ENCODE measurements around the gene EHD1.

Gene EHD1

GRCh38 chr11:64898541-64898940 is 20.1 kb upstream of the EHD1 start:
- no peak overlapping the region for H3K9ac ChIP-seq (ENCODE audit: low read depth, low read length, poor library complexity, severe bottlenecking)
- no peak overlapping the region for H3K4me2 ChIP-seq (ENCODE audit: low read depth, low read length, poor library complexity, severe bottlenecking)
- H3K9me2 ChIP-seq (replicated peaks; ENCODE audit: low read depth, low read length): no peaks in the 10 kb centered on the region
- H3F3A ChIP-seq (ENCODE audit: low read depth): no peaks in the 10 kb centered on the region
- no peaks in the 10 kb centered on the region for H3K79me2 ChIP-seq (ENCODE audit: insufficient read depth, low read length)
- H3K9me3 ChIP-seq (ENCODE audit: insufficient read depth, low read depth, low read length): no peaks in the 10 kb centered on the region
- TF ChIP-seq EZH2phosphoT487 (IDR thresholded peaks at IDR 0.05; ENCODE audit: borderline replicate concordance) (no peak), CTCF (conservative IDR thresholded peaks at IDR 0.05; ENCODE audit: low read length) (no peak)
- no peaks in the 10 kb centered on the region for H4K20me1 ChIP-seq (ENCODE audit: insufficient read depth, low read length, poor library complexity, severe bottlenecking)
- no peak overlapping the region for H3K4me3 ChIP-seq (ENCODE audit: low read length, poor library complexity, severe bottlenecking)
- H2AFZ ChIP-seq (ENCODE audit: low read length): no peak overlapping the region
- H3K27me3 ChIP-seq (ENCODE audit: insufficient read depth, low read length, poor library complexity, severe bottlenecking): no peaks in the 10 kb centered on the region
- H3K36me3 ChIP-seq (ENCODE audit: insufficient read depth, low read length): no peaks in the 10 kb centered on the region; the same call in 1 of the 2 replicates
- no peaks in the 10 kb centered on the region for H3K4me1 ChIP-seq (ENCODE audit: insufficient read depth, low read length, poor library complexity, severe bottlenecking)

GRCh38 chr11:64898076-64898445 is 19.6 kb upstream of the EHD1 start:
- no peak for TF ChIP-seq CTCF (conservative IDR thresholded peaks at IDR 0.05; ENCODE audit: low read length)
- no peak for TF ChIP-seq EZH2phosphoT487 (IDR thresholded peaks at IDR 0.05; ENCODE audit: borderline replicate concordance)
- Histone ChIP-seq H3K9me2 (replicated peaks; ENCODE audit: low read depth, low read length) (no peaks in the 10 kb centered on the region), H3F3A (ENCODE audit: low read depth) (no peaks in the 10 kb centered on the region), H3K27me3 (ENCODE audit: insufficient read depth, low read length, poor library complexity, severe bottlenecking) (no peaks in the 10 kb centered on the region), H3K79me2 (ENCODE audit: insufficient read depth, low read length) (no peaks in the 10 kb centered on the region), H3K4me2 (ENCODE audit: low read depth, low read length, poor library complexity, severe bottlenecking) (no peak overlapping the region), H3K4me1 (ENCODE audit: insufficient read depth, low read length, poor library complexity, severe bottlenecking) (no peaks in the 10 kb centered on the region), H3K36me3 (ENCODE audit: insufficient read depth, low read length) (no peaks in the 10 kb centered on the region; the same call in 1 of the 2 replicates), H2AFZ (ENCODE audit: low read length) (no peak overlapping the region), H3K4me3 (ENCODE audit: low read length, poor library complexity, severe bottlenecking) (no peak overlapping the region), H3K9me3 (ENCODE audit: insufficient read depth, low read depth, low read length) (no peaks in the 10 kb centered on the region), H3K9ac (ENCODE audit: low read depth, low read length, poor library complexity, severe bottlenecking) (no peak overlapping the region), H4K20me1 (ENCODE audit: insufficient read depth, low read length, poor library complexity, severe bottlenecking) (no peaks in the 10 kb centered on the region)

GRCh38 chr11:64897381-64898075 is 19.1 kb upstream of the EHD1 start:
- Histone ChIP-seq H3K4me1 (ENCODE audit: insufficient read depth, low read length, poor library complexity, severe bottlenecking) (no peaks in the 10 kb centered on the region), H3K79me2 (ENCODE audit: insufficient read depth, low read length) (no peaks in the 10 kb centered on the region), H3K36me3 (ENCODE audit: insufficient read depth, low read length) (no peaks in the 10 kb centered on the region; the same call in 1 of the 2 replicates), H3K4me2 (ENCODE audit: low read depth, low read length, poor library complexity, severe bottlenecking) (no peak overlapping the region), H4K20me1 (ENCODE audit: insufficient read depth, low read length, poor library complexity, severe bottlenecking) (no peaks in the 10 kb centered on the region), H3K9me3 (ENCODE audit: insufficient read depth, low read depth, low read length) (no peaks in the 10 kb centered on the region), H3K4me3 (ENCODE audit: low read length, poor library complexity, severe bottlenecking) (no peak overlapping the region), H3K27me3 (ENCODE audit: insufficient read depth, low read length, poor library complexity, severe bottlenecking) (no peaks in the 10 kb centered on the region), H3K9ac (ENCODE audit: low read depth, low read length, poor library complexity, severe bottlenecking) (no peak overlapping the region), H2AFZ (ENCODE audit: low read length) (no peak overlapping the region), H3F3A (ENCODE audit: low read depth) (no peaks in the 10 kb centered on the region), H3K9me2 (replicated peaks; ENCODE audit: low read depth, low read length) (no peaks in the 10 kb centered on the region)
- TF ChIP-seq EZH2phosphoT487 (IDR thresholded peaks at IDR 0.05; ENCODE audit: borderline replicate concordance) (no peak), CTCF (conservative IDR thresholded peaks at IDR 0.05; ENCODE audit: low read length) (no peak)
